Astrocyte of the cerebellum (primary cell): ENCODE data around the gene ABTB2.

Experiments used
- DNase-seq: peaks from one replicate; pipeline ENCODE4 v3.0.0-alpha.2; 2011; ENCODE audit warnings: low read depth
- H3K4me3 ChIP-seq: 2 replicates; pipeline ENCODE4 v1.5.1; 2011; ENCODE audit warnings: mild to moderate bottlenecking, low read depth, low read length, moderate library complexity
- in situ Hi-C: cut with HindIII; loops from 2 replicates; pipeline ENCODE4 v1.10.0; 2017; ENCODE audit warnings: low sequenced_read_pairs
- TF ChIP-seq, protein P1 (sequence below): IDR thresholded peaks from 2 replicates; pipeline ENCODE4 v1.5.1; 2012; ENCODE audit warnings: low read length, low read depth, moderate library complexity, mild to moderate bottlenecking; ENCODE audit errors: missing control alignments

ABTB2 gene

DNA sequence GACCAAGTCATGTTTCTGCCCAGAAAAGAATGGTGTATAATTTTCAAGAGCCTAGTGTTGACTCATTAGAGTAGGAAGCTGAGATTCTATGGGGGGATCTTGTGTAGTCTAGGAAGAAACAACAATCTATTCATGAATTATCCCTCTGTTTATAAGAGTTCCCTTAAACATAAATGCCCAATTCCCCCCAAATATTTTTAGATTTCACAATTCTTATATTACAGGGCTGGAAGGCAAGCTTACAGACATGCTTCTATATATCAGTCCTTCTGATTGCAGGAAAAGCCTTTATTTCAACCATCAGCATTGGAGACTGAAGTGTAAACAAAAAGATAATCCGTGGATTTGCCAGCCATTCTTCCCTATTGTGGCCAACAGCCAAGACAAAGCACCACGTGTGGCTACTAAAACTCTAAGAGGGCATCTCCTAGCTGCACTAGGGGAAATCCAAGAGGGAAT lies 181.0 kb downstream of the ABTB2 start:
- no peak overlapping the region for H3K4me3 ChIP-seq
- no peak for DNase-seq
- TF ChIP-seq, protein P1, sequence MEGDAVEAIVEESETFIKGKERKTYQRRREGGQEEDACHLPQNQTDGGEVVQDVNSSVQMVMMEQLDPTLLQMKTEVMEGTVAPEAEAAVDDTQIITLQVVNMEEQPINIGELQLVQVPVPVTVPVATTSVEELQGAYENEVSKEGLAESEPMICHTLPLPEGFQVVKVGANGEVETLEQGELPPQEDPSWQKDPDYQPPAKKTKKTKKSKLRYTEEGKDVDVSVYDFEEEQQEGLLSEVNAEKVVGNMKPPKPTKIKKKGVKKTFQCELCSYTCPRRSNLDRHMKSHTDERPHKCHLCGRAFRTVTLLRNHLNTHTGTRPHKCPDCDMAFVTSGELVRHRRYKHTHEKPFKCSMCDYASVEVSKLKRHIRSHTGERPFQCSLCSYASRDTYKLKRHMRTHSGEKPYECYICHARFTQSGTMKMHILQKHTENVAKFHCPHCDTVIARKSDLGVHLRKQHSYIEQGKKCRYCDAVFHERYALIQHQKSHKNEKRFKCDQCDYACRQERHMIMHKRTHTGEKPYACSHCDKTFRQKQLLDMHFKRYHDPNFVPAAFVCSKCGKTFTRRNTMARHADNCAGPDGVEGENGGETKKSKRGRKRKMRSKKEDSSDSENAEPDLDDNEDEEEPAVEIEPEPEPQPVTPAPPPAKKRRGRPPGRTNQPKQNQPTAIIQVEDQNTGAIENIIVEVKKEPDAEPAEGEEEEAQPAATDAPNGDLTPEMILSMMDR: no peak
- in situ Hi-C loops: no loop called here

DNA sequence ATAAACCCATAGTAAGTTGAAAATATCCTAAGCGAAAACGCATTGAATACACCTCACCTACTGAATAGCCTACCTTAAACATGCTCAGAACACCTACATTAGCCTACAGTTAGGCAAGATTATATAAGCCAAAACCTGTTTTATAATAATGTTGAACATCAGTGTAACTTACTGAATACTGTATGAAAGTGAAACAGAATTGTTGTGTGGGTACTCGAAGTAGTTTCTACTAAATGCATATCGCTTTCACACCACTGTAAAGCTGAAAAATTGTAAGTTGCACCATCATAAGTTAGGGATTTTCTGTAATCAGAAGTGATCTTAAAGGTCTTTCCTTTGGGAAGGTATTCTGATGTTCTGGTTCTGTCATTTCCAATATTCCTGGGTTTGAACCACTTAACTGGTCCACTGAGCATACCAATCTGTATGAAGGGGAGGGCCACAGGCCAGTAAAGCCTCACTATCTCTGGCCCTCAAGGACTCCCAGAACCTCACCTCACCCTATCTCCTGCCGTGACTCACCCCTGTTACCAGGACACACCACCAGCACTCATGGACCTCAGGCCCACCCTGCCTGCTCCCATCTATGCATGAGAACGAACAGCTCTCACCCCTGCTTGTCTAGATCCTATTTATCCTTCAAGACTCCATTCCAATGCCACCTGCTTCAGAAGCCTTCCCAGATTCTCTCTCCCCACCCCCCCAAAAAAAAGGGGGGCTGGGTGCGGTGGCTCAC lies 182.4 kb downstream of the ABTB2 start:
- TF ChIP-seq, protein P1: no peak
- DNase-seq: no peak
- H3K4me3 ChIP-seq: no peak overlapping the region
- in situ Hi-C loops: no loop called here

DNA sequence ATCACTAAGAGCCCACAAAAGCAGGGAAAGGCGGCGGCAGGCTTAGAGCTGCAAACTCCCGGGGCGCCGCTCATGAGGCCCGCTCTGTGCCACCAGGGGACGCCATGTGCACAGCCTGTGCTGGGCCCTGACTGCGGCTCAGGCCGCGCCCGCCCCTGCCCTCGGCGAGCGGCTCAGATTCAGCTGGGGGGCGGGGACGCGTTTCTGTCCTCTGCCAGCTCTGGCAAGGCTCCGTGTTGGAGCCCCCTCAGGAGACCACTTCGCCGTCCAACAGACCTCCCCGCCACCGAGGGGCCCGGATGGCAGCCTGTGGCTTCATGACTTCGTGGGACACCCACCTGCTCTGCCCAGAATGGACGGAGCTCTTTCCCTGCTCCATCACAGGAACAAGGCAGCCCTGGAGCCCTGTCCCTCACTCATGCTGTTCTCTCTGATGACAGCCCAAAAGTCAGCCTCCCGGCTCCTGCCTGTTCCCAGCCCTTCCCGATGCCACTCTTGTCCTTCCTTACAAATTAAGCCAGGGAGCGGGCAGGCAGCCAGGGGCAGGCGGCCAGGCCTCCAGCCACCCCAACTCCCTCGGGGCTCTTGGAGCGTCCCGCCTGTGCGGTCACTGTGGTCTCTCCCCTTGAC lies 183.3 kb downstream of the ABTB2 start:
- in situ Hi-C loops: no loop called here
- peak overlapping the region; percentile 8 for H3K4me3 ChIP-seq
- TF ChIP-seq, protein P1: peak; percentile 94
- peak; percentile 33 for DNase-seq

DNA sequence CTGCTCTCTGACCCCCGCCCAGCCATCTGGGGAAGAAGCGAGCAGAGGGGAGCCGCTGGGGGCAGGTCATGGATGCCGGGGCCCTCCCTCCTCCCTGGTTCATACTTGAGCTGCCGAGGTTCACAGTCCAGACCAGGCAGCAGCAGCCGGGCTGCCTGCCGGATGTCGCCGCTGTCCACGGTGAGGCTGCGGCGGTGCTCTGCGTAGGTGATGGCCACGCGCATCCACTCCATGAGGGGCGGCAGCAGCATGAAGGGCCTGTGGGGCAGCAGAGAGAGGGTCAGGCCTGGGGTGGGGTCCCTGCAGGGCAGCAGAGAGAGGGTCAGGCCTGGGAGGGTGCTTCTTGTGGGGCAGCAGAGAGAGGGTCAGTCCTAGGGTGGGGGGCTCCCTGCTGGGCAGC lies 184.8 kb downstream of the ABTB2 start:
- TF ChIP-seq, protein P1: no peak
- DNase-seq: no peak
- in situ Hi-C loops: no loop called here
- H3K4me3 ChIP-seq: no peak overlapping the region

DNA sequence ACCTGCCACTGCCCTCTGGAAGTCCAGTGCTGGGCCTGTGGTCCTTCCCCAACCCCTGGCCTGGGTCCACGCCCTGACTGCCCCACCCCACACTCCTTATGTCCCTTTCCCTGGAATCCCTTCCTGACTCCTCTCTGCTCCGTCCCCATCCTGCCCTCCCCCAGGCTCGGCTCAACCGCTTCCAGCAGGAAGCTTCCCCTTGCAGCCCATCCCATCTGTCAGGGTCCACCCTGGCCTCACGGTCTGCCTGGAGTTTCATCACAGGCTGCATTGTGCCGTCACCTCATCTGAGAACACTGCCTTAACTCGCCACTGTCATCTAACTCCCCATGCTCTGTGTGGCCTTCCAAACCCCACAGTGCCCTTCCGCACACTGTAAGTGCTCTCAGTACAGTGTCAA lies 188.1 kb downstream of the ABTB2 start:
- in situ Hi-C loops: loop anchor here (10.0 kb wide), 1 partner anchor 75 kb away; no protein-coding TSS in a partner anchor
- no peak overlapping the region for H3K4me3 ChIP-seq
- TF ChIP-seq, protein P1: no peak
- DNase-seq: no peak

DNA sequence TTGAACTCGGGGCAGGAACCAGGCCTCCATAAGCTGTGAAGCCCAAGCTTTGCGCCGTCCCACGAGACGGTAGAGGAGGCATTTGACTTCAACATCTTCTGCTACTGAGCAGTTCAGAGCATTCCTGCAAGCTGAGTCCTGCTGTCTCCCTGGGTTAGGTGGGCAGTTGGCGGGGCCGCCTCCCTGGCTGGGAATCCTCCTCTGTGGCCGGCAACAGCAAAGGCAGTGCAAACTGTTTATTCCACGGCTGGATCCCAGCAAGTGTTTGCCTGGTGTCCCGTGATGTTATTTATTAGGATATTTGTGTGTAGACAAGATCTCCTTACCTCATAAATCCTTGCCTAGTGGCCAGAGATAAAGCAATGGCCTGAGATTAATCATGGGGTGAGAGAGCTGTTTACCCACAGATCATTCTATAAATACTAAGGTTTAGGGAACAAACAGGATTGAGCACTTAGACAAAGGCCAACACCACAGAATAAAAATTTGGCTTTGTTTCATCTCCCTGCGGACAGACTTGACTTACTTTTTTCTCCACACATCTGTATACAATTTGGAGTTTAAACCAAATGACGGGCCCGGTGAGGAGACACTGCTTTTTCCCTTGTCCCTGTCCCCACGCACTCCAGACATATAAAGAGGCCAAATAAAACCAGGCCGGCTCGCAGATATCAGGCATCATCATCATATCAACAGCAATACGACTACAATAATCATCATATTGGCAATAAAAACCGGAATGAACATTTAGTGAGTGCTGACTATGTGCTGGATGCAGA lies 189.0 kb downstream of the ABTB2 start:
- in situ Hi-C loops: loop anchor here (10.0 kb wide), 1 partner anchor 76 kb away; no protein-coding TSS in a partner anchor
- no peak overlapping the region for H3K4me3 ChIP-seq
- DNase-seq: no peak

More for the DNA sequence above, 189.0 kb downstream of the ABTB2 start:
- TF ChIP-seq, protein P1: no peak
